Hematopoietic multipotent progenitor cell treated with erythropoietin and hydrocortisone succinate and interleukin-3 and kit ligand, for 15 days (in vitro differentiated cells): Measurements from ENCODE around the gene GPX4.
A peak's percentile ranks its signal among the peaks of the same experiment; 100 is the strongest.

Source experiments
- DNase-seq: peaks from one replicate; pipeline ENCODE4 v3.0.0-alpha.2; 2015; ENCODE audit warnings: low spot score

GPX4 gene, protein sequence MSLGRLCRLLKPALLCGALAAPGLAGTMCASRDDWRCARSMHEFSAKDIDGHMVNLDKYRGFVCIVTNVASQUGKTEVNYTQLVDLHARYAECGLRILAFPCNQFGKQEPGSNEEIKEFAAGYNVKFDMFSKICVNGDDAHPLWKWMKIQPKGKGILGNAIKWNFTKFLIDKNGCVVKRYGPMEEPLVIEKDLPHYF

GRCh38 chr19:1103708-1104310 is at the start of gene GPX4:
TSS of gene GPX4 (plus strand) at chr19:1103994. CDS start at chr19:1104044, 50 bp downstream.
- peak; percentile 100 for DNase-seq

- no peak for DNase-seq
Observed at GRCh38 chr19:1054102-1055027, 49.4 kb upstream of the GPX4 start.

DNA sequence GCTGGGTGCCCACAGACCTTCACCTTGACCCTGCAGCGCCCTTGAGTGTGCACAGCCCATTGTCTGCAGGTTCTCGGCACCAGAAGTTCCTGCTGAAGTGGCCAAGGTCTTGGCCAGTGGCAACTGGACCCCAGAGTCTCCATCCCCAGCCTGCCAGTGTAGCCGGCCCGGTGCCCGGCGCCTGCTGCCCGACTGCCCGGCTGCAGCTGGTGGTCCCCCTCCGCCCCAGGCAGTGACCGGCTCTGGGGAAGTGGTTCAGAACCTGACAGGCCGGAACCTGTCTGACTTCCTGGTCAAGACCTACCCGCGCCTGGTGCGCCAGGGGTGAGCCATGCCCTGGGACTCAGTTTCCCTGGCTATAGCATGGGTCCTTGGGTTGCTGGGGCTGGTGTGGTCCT is 48.8 kb upstream of the GPX4 start:
- DNase-seq, result no peak

DNA sequence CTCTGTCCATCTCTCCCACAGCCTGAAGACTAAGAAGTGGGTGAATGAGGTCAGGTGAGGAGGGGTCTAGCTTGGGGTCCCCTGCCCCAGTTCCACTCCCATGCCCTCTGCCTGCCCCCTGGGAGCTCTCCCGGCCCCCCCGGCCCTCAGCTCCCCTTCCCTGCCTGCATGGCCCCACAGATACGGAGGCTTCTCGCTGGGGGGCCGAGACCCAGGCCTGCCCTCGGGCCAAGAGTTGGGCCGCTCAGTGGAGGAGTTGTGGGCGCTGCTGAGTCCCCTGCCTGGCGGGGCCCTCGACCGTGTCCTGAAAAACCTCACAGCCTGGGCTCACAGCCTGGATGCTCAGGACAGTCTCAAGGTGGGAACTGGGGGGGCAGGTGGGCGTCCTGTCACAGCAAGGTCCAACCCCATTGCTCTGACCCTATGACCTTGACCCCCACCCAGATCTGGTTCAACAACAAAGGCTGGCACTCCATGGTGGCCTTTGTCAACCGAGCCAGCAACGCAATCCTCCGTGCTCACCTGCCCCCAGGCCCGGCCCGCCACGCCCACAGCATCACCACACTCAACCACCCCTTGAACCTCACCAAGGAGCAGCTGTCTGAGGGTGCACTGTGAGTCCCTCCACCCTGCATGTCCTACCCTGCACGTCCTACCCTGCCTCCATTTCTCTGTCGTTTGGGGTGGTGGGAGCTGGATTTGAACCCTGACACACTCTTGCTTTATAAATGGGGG is 47.7 kb upstream of the GPX4 start:
- DNase-seq, result no peak

DNA sequence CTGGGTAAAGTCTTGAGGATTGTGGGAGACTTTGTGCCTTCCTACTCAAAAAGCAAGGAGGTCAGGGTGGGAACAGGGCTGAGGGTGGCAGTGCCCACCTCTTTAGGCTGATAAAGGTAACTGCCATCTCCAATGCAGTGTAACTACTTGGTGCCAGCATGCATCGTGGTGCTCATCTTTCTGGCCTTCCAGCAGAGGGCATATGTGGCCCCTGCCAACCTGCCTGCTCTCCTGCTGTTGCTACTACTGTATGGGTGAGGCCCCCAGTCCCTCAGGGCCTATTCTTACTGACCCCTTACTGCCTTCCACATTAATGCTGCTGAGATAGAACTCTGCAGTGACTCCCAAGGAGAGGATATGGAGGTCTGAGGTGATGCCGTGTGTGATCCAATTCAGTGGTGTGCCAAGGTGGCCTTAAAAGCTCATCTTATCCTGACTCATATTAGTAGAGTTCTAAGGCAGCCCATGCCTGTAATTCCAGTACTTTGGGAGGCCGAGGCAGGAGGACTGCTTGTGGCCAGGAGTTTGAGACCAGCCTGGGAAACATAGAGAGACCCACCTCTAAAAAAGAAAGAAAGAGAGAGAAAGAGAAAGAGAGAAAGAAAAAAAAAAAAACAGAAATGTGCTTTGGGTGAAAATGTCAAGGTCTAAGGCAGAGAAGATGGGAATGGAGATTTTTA is 46.5 kb upstream of the GPX4 start:
- peak; percentile 36 for DNase-seq

DNA sequence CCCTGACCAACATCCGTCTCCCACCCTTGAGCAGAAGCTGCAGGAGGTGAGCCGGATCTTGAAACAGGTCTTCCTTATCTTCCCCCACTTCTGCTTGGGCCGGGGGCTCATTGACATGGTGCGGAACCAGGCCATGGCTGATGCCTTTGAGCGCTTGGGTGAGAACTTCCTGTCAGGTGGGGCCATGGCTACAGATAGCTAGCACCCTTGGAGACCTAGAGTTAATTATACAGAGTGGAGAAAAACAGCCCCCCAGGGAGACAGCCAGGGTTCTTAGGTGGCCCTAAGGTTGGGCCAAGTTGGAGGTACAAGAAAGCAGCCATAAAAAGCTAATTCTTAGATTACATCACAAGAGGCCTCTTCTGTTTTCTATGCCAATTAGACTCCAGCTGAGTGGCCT is 45.7 kb upstream of the GPX4 start:
- no peak for DNase-seq

DNA sequence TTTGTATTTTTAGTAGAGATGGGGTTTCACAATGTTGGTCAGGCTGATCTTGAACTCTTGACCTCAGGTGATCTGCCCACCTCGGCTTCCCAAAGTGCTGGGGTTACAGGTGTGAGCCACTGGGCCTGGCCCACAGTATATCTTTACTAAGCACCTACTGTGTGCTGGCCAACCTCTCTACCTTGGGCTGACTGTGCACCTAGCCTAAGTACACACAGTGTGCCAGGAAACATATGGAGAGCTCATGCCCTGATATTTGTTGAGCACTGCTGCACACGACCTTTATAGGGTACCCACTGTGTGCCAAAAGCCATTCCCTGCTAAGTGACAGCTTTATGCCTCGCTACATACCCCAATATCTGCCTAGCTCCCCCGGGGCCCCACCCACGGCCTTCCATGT is 43.1 kb upstream of the GPX4 start:
- no peak for DNase-seq

- no peak for DNase-seq
Observed at GRCh38 chr19:1061987-1062386, 41.8 kb upstream of the GPX4 start.

- no peak for DNase-seq
Observed at GRCh38 chr19:1062387-1063029, 41.3 kb upstream of the GPX4 start.

DNA sequence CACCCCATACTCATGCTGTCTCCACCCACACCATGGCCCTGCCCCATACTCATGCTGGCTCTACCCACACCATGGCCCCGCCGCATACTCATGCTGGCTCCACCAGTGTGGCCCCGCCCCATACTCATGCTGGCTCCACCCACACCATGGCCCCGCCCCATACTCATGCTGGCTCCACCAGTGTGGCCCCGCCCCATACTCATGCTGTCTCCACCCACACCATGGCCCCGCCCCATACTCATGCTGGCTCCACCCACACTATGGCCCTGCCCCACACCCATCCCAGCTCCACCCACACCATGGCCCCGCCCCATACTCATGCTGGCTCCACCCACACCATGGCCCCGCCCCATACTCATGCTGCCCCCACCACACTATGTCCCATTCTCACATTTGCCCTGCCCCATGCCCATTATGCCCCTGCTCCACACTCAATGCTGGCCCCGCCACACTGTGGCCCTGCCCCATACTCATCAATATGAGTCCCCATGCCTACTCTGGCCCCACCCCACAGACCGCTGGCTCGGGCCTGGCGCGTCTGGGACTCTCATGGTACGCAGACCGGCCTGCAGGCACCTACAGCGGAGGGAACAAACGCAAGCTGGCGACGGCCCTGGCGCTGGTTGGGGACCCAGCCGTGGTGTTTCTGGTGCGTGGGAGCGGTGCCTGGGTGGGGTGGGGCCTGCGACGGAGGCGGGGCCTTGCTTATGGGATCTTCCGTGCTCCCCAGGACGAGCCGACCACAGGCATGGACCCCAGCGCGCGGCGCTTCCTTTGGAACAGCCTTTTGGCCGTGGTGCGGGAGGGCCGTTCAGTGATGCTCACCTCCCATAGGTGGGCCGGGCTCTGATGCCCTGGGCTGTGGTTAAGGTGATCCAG is 40.5 kb upstream of the GPX4 start:
- DNase-seq, result peak; percentile 63

DNA sequence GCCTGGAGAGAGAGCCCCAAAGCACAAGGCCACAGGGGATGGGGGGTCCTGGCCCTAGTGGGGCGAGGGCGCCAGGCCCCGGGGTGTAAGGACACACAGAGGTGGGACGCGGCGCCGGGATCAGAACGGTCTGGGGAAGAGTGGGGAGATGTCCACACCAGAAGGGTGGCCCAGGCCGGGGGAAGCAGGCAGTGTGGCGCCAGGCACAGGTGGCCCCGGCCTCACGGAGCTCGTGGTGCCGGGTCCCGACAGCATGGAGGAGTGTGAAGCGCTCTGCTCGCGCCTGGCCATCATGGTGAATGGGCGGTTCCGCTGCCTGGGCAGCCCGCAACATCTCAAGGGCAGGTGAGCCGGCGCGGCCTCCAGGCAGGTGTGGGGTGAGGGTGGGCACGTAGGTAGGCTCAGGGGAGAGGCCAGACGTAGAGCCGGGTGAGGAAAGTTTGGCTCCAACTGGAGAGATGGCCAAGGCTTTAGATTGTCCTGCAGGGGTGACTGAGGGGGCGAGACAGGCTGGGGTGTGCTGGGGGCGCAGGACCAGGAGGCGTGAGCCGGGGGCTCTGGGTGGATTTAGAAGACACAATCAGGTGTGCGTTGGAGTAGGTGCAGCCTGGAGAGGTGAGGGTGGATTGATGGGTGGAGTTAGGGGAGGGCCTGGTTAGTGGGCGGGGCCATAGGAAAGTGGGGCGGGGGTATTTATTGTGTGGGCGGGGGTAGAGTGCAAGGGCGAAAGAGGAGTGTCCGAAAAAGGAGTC is 39.7 kb upstream of the GPX4 start:
- DNase-seq, result no peak

DNA sequence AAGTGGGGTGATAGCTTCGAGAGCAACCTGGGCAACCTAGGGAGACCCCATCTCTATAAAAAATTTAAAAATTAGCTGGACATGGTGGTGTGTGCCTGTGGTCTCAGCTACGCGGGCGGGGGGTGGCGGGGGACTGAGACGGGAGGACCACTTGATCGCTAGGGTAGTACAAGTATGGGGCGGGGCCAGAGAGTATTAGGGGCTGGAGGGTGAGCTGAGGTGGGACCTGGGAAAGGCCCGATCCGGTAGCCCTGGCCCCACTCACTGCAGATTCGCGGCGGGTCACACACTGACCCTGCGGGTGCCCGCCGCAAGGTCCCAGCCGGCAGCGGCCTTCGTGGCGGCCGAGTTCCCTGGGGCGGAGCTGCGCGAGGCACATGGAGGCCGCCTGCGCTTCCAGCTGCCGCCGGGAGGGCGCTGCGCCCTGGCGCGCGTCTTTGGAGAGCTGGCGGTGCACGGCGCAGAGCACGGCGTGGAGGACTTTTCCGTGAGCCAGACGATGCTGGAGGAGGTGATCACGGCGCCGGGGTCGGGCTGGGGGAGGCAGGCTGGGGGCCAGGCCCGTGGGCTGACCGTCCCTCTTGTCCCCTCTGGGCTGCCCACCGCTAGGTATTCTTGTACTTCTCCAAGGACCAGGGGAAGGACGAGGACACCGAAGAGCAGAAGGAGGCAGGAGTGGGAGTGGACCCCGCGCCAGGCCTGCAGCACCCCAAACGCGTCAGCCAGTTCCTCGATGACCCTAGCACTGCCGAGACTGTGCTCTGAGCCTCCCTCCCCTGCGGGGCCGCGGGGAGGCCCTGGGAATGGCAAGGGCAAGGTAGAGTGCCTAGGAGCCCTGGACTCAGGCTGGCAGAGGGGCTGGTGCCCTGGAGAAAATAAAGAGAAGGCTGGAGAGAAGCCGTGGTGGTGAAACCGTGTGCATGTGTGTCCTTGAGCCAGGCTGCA is 38.9 kb upstream of the GPX4 start:
- DNase-seq, result peak; percentile 54

GRCh38 chr19:1065606-1066109 is 38.1 kb upstream of the GPX4 start:
- DNase-seq, result no peak

GRCh38 chr19:1066251-1066747 is 37.5 kb upstream of the GPX4 start:
- DNase-seq, result no peak

DNA sequence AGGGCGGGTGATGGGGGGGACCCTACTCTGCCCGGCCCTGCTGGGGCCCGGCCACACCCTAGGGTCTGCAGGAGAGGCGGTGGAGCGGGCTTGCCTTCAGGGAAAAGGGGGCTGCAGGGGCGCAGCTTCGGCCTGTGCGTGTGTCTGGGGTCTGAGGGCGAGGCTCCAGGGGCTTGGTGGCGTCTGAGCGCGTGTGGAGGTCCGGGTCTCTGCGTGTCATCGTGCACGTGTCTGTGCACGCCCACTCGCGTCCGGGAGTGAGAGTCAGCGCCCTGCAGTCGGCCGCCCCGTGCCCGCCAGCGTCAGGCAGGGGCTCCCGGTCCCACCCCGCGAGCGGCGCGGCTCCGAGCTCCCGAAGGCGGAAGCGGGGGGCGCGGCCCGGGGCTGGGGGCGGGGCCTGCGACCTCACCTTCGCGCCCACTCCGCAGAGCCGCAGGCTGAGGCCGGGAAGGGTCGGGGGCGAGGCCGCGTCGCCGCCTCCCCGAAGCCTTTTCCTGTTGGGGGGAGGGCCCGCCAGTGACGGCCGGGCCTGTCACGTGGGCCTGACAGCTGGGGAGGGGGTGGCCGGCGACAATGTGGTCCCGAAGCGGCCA is 37.0 kb upstream of the GPX4 start, which contains the start of gene ARHGAP45:
ARHGAP45 (plus strand) TSS at position 420 of the 593 bp plus-strand sequence. CDS start 239 bp downstream, outside the sequence.
- no peak for DNase-seq

- no peak for DNase-seq
Observed at GRCh38 chr19:1067341-1067957, 36.3 kb upstream of the GPX4 start.
